Subcutaneous abdominal adipose tissue (tissue), 5 donors: ENCODE measurements around the gene ZFYVE28.
"Not testable (repeated sequence)": the region's sequence is repeated elsewhere in the genome, so short reads cannot be mapped to it uniquely, and the experiment has no call there.

Experiments
- H3K27ac ChIP-seq: one replicate; pipeline ENCODE4 v1.7.0; 2013; ENCODE audit warnings: low read depth, mild to moderate bottlenecking, inconsistent platforms, low read length, moderate library complexity
- H3K27me3 ChIP-seq, 5 donors: one replicate each; pipeline ENCODE4 v1.7.0; 2013; ENCODE audit warnings: low read length in 5 of 5, inconsistent platforms in 1 of 5; ENCODE audit not compliant: control insufficient read depth in 5 of 5, insufficient read depth in 4 of 5
- H3K36me3 ChIP-seq, 5 donors: one replicate each; pipeline ENCODE4 v1.7.0; 2013; ENCODE audit warnings: low read length in 5 of 5; ENCODE audit not compliant: control insufficient read depth in 5 of 5, insufficient read depth in 5 of 5
- H3K4me1 ChIP-seq, 5 donors: one replicate each; pipeline ENCODE4 v1.7.0; 2013; ENCODE audit warnings: low read length in 5 of 5, mild to moderate bottlenecking in 3 of 5, moderate library complexity in 1 of 5; ENCODE audit not compliant: control insufficient read depth in 5 of 5, insufficient read depth in 5 of 5
- H3K4me3 ChIP-seq, 5 donors: one replicate each; pipeline ENCODE4 v1.7.0; 2013; ENCODE audit warnings: low read length in 5 of 5, low read depth in 1 of 5
- H3K9ac ChIP-seq, 5 donors: one replicate each; pipeline ENCODE4 v1.7.0; 2013; ENCODE audit warnings: low read length in 5 of 5, mild to moderate bottlenecking in 4 of 5, moderate library complexity in 3 of 5
- H3K9me3 ChIP-seq, 5 donors: one replicate each; pipeline ENCODE4 v1.7.0; 2013; ENCODE audit warnings: low read length in 5 of 5; ENCODE audit not compliant: control insufficient read depth in 5 of 5
- donor health status: healthy.
- donor health status: healthy.
- donor health status: healthy.
- donor health status: healthy.
- donor health status: healthy.

The ZFYVE28 gene

DNA sequence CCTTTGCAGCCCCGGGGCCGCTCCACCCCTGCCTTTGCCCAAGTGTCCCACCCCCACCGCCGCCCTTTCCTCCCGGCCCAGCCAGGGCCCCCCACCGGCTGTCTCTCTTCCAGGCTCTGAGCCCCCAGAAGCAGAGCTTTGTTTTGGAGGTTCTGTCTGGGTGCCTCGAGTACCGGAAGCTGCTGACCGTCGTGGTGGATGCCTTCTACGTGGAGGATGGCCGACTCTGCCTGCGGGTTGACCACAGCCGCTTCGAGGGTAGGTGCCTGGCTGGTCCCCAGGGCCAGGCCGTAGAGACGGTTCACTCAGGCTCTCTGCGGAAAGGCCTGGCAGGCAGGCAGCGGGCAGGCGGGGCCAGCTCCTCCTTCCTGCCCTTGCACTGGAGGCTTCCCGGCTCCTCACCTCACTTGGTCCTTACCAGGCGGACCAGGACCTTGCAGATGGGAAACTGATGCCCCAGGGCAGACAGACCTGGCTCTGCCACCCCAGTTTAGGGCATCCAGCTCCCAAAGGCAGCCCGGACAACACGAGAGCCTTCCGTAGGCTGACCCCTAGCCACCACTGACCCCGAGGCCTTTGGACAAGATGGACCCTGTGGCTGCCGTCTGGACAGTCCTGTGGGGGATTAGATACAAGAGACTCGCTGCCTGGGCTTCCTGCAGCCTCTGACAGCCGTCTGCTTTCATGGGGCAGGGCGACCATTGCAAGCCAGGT lies 18.5 kb upstream of the ZFYVE28 start:
- Histone ChIP-seq H3K36me3 (no peaks in the 10 kb centered on the region), H3K9ac (no peak overlapping the region), H3K4me3 (no peak overlapping the region), H3K4me1 (peaks cover 1 to 5% (median 4%) of the 10 kb centered on the region in 5 donors), H3K27ac (no peak overlapping the region), H3K27me3 (peaks cover 0 to 9% (median 1%) of the 10 kb centered on the region in 5 donors), H3K9me3 (no peaks in the 10 kb centered on the region)

DNA sequence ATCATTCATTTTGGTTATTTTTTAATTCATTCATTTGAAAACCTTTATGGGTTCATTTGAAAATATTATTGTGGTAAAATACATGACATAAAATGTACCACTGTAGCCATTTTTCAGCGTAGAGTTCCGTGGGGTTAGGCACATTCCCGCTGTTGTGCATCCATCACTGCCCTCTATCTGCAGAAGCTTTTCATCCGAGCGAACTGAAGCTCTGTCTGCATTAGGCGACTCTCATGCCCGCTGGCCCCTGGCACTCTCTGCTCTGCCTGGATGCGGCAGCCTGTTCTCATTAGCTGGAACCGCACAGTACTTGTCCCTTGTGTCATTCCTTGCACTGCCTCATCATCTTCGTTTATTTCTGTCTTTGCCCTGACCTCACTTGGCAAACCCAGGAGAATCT lies 17.9 kb upstream of the ZFYVE28 start:
- H3K4me3 ChIP-seq: no peak overlapping the region
- no peaks in the 10 kb centered on the region for H3K36me3 ChIP-seq
- H3K9ac ChIP-seq: no peak overlapping the region
- no peaks in the 10 kb centered on the region for H3K9me3 ChIP-seq
- H3K4me1 ChIP-seq: peaks cover 0 to 2% (median 0%) of the 10 kb centered on the region in 5 donors
- peaks cover 0 to 9% (median 0%) of the 10 kb centered on the region in 5 donors for H3K27me3 ChIP-seq
- H3K27ac ChIP-seq: no peak overlapping the region

DNA sequence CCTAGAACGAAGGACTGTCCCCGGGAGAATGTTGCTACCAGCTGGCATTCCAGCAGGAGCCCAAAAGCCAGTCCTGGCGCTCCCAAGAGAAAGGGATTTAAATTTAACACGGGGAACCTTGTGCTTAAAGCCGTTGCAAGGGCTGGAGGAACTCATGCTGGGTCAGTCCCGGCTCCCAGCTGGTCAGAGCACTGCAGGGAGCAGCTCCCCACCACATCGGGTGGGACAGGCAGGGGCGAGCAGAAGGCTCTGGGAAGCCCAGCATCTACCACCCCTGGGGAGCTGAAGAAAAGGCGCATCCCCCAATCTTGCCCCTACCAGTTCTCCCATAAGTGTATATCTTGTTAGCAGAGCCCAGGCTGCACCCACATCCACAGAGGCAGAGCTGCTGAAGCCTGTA lies 16.0 kb upstream of the ZFYVE28 start:
- no peak overlapping the region for H3K9ac ChIP-seq
- no peak overlapping the region for H3K27ac ChIP-seq
- H3K27me3 ChIP-seq: peaks cover 0 to 9% (median 0%) of the 10 kb centered on the region in 5 donors
- H3K4me3 ChIP-seq: no peak overlapping the region
- H3K36me3 ChIP-seq: no peaks in the 10 kb centered on the region
- H3K9me3 ChIP-seq: peaks cover 0 to 4% (median 0%) of the 10 kb centered on the region in 5 donors
- peaks cover 0 to 2% (median 0%) of the 10 kb centered on the region in 5 donors for H3K4me1 ChIP-seq

DNA sequence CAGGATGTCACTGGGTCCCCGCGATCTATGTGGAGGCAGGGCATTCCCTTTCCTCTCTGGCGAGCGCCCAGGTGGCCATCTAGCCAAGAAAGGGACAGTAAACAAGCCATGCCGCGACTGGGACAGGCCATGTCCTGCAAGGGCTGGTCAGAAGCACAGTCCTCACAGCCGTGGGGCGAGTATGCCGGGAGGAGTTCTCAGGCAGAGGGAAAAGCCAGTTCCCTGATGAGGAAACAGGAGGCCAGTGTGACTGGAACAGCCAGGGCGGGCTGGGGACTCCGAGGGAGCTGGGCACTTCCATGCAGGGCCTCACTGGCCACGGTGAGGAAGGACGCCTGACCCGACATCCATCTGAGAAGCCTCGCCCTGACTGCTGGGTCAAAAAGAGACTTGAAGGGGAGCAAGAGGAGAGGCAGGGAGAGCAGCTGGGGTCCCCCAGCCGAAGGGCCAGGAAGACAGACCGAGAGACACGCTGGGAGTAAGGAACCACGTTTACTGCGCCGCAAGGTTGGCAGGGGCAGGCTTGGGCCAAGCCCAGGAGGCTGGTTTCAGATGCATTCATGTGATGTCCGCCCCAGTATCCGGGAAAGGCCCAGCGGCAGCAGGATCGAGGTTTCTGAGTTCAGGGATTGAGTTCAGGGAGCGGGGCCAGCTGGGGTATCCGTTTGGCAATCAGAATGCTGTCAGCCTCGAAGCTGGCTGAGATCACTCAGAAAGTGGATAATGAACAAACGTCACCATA lies 15.3 kb upstream of the ZFYVE28 start:
- no peaks in the 10 kb centered on the region for H3K36me3 ChIP-seq
- no peak overlapping the region for H3K27ac ChIP-seq
- H3K27me3 ChIP-seq: peaks cover 0 to 9% (median 0%) of the 10 kb centered on the region in 5 donors
- no peak overlapping the region for H3K9ac ChIP-seq
- H3K4me3 ChIP-seq: no peak overlapping the region
- peaks cover 0 to 5% (median 1%) of the 10 kb centered on the region in 5 donors for H3K4me1 ChIP-seq
- peaks cover 0 to 4% (median 0%) of the 10 kb centered on the region in 5 donors for H3K9me3 ChIP-seq

DNA sequence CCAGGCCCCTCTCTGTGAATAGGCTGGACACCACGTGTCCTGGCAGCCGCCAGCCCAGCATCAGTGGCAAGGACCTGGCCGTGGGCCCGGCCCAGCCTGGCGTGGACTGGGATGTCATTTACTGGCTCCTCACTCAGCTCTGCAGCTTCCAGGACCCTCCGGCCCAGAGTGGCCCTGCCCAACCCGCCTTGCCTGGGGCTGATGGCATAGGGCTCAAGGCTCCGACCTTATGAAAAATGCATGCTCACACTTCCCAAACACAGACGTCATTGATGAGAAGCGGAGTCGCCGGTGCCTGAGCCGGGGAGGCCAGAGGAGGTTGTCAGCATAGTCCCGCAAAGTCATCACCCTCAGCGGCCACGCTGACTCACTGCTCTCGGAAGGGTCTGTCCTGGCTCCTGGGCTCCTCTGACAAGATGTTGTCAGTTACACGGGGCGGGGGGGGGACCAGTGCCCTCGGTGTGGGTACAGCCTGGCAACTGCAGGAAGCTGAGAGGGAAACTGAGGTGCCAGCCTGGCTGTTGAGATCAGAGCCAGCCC lies 14.6 kb upstream of the ZFYVE28 start:
- Histone ChIP-seq H3K4me1 (peaks cover 0 to 8% (median 1%) of the 10 kb centered on the region in 5 donors), H3K9ac (no peak overlapping the region), H3K9me3 (peaks cover 0 to 4% (median 0%) of the 10 kb centered on the region in 5 donors), H3K27me3 (peaks cover 0 to 9% (median 0%) of the 10 kb centered on the region in 5 donors), H3K27ac (no peak overlapping the region), H3K36me3 (no peaks in the 10 kb centered on the region), H3K4me3 (no peak overlapping the region)

DNA sequence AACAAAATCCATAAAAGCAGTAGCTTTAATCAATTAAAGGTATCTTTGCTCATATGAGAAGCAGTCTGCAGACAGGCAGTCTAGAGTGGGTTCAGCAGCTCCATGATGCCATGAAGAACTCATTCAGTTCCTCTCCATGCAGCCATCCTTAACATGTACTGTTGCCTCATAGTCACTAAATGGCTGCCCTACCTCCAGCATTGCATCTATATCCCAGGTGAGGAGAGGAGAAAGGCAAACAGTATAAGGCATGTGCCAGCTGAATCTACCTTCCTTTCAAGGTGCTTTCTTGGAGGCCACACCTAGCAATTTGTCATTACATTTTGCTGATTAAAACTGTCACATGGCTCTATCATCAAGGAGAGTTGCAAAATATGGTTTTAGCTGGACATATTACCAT lies 13.6 kb upstream of the ZFYVE28 start:
- Histone ChIP-seq H3K27ac (no peak overlapping the region), H3K4me1 (peaks cover 0 to 8% (median 1%) of the 10 kb centered on the region in 5 donors), H3K9ac (no peak overlapping the region), H3K9me3 (peaks cover 0 to 4% (median 0%) of the 10 kb centered on the region in 5 donors), H3K27me3 (peaks cover 0 to 9% (median 0%) of the 10 kb centered on the region in 5 donors), H3K4me3 (no peak overlapping the region), H3K36me3 (no peaks in the 10 kb centered on the region)

DNA sequence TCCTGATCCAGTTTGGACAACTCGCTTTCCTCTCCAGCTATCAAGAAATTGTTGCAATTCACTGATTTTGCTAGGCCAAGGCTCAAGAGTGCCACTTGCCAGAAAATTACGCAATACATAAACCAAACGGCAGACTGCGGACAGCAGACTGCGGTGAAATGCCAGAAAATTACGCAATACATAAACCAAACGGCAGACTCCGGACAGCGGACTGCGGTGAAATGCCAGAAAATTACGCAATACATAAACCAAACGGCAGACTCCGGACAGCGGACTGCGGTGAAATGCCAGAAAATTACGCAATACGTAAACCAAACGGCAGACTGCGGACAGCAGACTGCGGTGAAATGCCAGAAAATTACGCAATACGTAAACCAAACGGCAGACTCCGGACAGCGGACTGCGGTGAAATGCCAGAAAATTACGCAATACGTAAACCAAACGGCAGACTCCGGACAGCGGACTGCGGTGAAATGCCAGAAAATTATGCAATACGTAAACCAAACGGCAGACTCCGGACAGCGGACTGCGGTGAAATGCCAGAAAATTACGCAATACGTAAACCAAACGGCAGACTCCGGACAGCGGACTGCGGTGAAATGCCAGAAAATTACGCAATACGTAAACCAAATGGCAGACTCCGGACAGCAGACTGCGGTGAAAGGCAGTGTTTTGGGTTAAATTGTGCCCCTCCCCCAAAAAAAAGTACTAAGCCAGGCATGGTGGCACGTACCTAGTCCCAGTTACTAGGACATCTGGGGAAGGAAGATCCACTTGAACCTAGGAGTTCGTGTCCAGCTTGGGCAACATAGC lies 11.7 kb upstream of the ZFYVE28 start:
- H3K27ac ChIP-seq, H3K27me3 ChIP-seq, H3K4me1 ChIP-seq, H3K9me3 ChIP-seq, H3K4me3 ChIP-seq, H3K36me3 ChIP-seq, H3K9ac ChIP-seq: not testable (repeated sequence)

DNA sequence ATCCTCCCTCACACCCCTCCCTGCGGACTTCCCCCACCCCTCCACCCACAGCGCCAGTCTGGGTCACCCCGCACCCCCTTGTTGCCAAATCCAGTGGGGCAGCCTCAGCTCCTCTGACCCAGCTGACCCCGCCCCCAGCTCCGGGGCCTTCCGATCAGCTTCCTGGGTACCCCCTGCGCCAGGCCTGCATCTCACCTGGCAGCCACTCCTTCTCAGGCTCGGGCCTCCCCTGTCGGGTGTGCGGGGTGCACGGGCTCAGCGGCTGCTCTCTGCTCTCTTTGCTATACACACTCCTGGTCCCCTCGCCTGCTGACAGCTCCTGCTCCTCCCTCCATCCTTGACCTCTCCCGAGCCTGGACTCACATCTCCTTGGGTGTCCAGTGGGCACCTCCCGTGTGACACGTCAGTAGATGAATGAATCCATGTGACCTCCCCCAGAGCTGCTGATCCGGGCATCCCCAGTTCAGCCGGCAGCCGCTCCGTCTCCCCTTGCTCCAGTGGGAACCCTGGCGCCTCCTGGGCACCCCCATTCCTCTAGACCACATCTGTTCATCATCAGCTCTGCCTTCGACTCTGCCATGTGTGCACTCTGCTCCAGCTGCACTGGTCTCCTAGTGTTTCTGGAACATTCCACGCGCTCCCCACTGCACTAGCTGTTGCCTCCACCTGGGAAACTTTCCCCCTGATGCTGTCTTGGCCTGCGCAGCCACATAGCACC lies 10.2 kb upstream of the ZFYVE28 start:
- peaks cover 0 to 10% (median 1%) of the 10 kb centered on the region in 5 donors for H3K4me1 ChIP-seq
- H3K9ac ChIP-seq: no peak overlapping the region
- peaks cover 0 to 4% (median 0%) of the 10 kb centered on the region in 5 donors for H3K9me3 ChIP-seq
- H3K27ac ChIP-seq: no peak overlapping the region
- no peaks in the 10 kb centered on the region for H3K36me3 ChIP-seq
- H3K27me3 ChIP-seq: peaks cover 0 to 3% (median 0%) of the 10 kb centered on the region in 5 donors
- no peak overlapping the region for H3K4me3 ChIP-seq
